OCI-LY7 (cell line): ENCODE measurements around the gene DDHD1. TPM values are rescaled to one million over a fixed set of nuclear protein-coding genes. Genes with fewer than 3 reads are reported as not detected.

ENCODE experiments used
- BruUV-seq: library from RNA; stranded (reverse); fragments of 400-500 nt; replicated peaks from 2 replicates; lab custom pipeline; 2021; lab: Mats Ljungman, UMichigan
- CTCF ChIA-PET: fragments of 300-600 bp; sonication (Branson Sonifier 250); formaldehyde crosslinking; loops from one replicate; lab custom pipeline; 2022; ENCODE audit warnings: antibody characterized with exemption; ENCODE audit not compliant: unreplicated experiment; lab: Charles Lee
- POLR2A ChIA-PET: fragments of 300-600 bp; sonication (Branson Sonifier 250); formaldehyde crosslinking; loops from one replicate; lab custom pipeline; 2022; ENCODE audit warnings: antibody characterized with exemption; lab: Charles Lee
- DNase-seq: peaks from one replicate; pipeline ENCODE4 v3.0.0-alpha.2; 2015; ENCODE audit warnings: low spot score
- H2AFZ ChIP-seq: fragments of 200-600 bp; sonication (generic), shearing (Covaris generic); 2 replicates; pipeline ENCODE4 v1.6.1; 2014; ENCODE audit warnings: mild to moderate bottlenecking, antibody characterized with exemption, low read length, moderate library complexity
- H3K27ac ChIP-seq: fragments of 200-600 bp; sonication (generic); 2 replicates; pipeline ENCODE4 v1.5.1; 2014; ENCODE audit warnings: mixed run types, low read depth, mild to moderate bottlenecking, moderate library complexity, low read length, inconsistent platforms; ENCODE audit not compliant: poor library complexity, severe bottlenecking
- H3K36me3 ChIP-seq: fragments of 200-600 bp; sonication (generic); 2 replicates; pipeline ENCODE4 v1.6.1; 2014; ENCODE audit warnings: mild to moderate bottlenecking, antibody characterized with exemption, low read length, moderate library complexity, mixed read lengths; ENCODE audit not compliant: insufficient read depth
- H3K4me1 ChIP-seq: fragments of 200-600 bp; sonication (generic); 2 replicates; pipeline ENCODE4 v1.5.1; 2014; ENCODE audit warnings: mild to moderate bottlenecking, low read length; ENCODE audit not compliant: insufficient read depth, poor library complexity, severe bottlenecking
- H3K4me2 ChIP-seq: fragments of 200-600 bp; sonication (generic); 2 replicates; pipeline ENCODE4 v1.6.1; 2014; ENCODE audit warnings: mild to moderate bottlenecking, low read length
- H3K4me3 ChIP-seq: fragments of 200-600 bp; sonication (generic); 2 replicates; pipeline ENCODE4 v1.5.1; 2014; ENCODE audit warnings: mild to moderate bottlenecking, low read depth, low read length; ENCODE audit not compliant: poor library complexity, severe bottlenecking
- H3K79me2 ChIP-seq: fragments of 200-600 bp; sonication (generic); 2 replicates; pipeline ENCODE4 v1.6.1; 2016; ENCODE audit warnings: low read depth, mild to moderate bottlenecking, low read length, moderate library complexity, mixed read lengths; ENCODE audit not compliant: insufficient read depth
- H3K9me2 ChIP-seq: fragments of 200-600 bp; sonication (generic); 2 replicates; pipeline ENCODE4 v1.6.1; 2016; ENCODE audit warnings: mild to moderate bottlenecking, low read length, mixed read lengths; ENCODE audit not compliant: insufficient read depth
- H3K9me3 ChIP-seq: fragments of 200-600 bp; sonication (generic); 2 replicates; pipeline ENCODE4 v1.6.1; 2014; ENCODE audit warnings: mild to moderate bottlenecking, mixed run types, low read length, mixed read lengths
- H4K20me1 ChIP-seq: fragments of 200-600 bp; sonication (generic); 2 replicates; pipeline ENCODE4 v1.6.1; 2014; ENCODE audit warnings: mild to moderate bottlenecking, antibody characterized with exemption, low read length, moderate library complexity, mixed read lengths; ENCODE audit not compliant: insufficient read depth
- CTCF ChIP-seq: fragments of 200-600 bp; sonication (generic); conservative IDR thresholded peaks from 2 replicates; pipeline ENCODE4 v1.5.1; 2014; ENCODE audit warnings: mild to moderate bottlenecking, antibody characterized with exemption, low read length, moderate library complexity, mixed read lengths
- EZH2phosphoT487 ChIP-seq: fragments of 200-600 bp; sonication (generic); IDR thresholded peaks from 2 replicates; pipeline ENCODE4 v1.6.1; 2018; ENCODE audit warnings: low read depth, borderline replicate concordance, mild to moderate bottlenecking, mixed run types, antibody characterized with exemption, low read length, moderate library complexity, mixed read lengths
- intact Hi-C: fragments of 100-400 bp; cut with micrococcal nuclease; formaldehyde crosslinking; loops from one replicate; pipeline ENCODE4 v1.10.0; 2022; ENCODE audit not compliant: unreplicated experiment
- total RNA-seq, 2 experiments: library from RNA; depleted of rRNA in 1 of 2; stranded (reverse); fragments of >200 nt in 1 of 2; shearing (Covaris generic) in 1 of 2; gene quantifications; 2 replicates each; pipeline ENCODE4 v1.2.3, GENCODE V29; 2014 to 2022

The DDHD1 gene
- total RNA-seq, 2 experiments from 2014 or later, result 28.7 to 45.2 TPM

DNA sequence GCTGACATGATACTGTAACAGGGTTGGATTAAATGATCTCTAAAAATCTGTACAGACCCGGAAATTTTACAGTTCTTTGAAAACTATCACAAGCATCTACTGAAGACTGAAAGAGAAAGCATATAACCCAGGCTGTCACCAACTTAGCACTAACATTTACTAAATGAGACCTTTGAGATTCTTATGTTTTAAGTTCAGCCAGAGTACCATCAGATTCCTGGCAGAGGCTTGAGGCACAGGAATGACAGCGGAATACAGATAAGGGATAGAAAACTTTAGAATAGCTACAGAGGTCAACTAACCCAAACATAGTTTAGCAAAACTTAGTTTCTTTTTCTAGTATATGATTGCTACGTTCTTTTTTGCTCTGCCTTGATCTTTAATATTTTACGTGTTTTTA, 110.6 kb downstream of the DDHD1 start:
- BruUV-seq, result no TSS peak
- no peaks in the 10 kb centered on the region for H3K9me2 ChIP-seq
- no peak overlapping the region for H3K4me3 ChIP-seq
- TF ChIP-seq CTCF, result no peak
- TF ChIP-seq EZH2phosphoT487, result no peak
- H2AFZ ChIP-seq, result no peak overlapping the region
- H4K20me1 ChIP-seq, result no peaks in the 10 kb centered on the region
- no peaks in the 10 kb centered on the region for H3K79me2 ChIP-seq
- H3K36me3 ChIP-seq, result peaks cover 61% of the 10 kb centered on the region
- H3K27ac ChIP-seq, result no peak overlapping the region
- POLR2A ChIA-PET, result no interaction called here
- no peaks in the 10 kb centered on the region for H3K9me3 ChIP-seq
- H3K4me1 ChIP-seq, result no peaks in the 10 kb centered on the region
- no peak for DNase-seq
- no peak overlapping the region for H3K4me2 ChIP-seq
- CTCF ChIA-PET, result no interaction called here
- intact Hi-C loops, result no loop called here

DNA sequence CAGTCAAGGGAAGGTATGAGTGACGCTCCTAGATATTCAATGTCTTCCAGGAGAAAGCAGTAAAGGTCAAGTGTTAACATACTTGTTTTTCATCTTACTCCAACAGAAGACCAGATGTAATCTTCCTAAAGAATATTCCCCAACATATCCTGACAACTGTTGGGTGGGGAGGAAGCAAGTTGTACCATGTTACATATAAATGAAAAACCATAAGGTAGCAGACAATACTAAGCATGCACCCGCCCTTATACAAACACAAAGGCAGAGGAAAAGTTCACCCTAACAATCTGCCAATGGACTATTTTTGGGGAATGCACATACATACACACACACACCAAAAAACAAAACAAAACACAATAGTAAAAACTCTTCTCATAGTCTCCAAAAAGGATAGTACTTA, 112.1 kb downstream of the DDHD1 start:
- Histone ChIP-seq H3K9me2 (no peaks in the 10 kb centered on the region), H3K4me3 (no peak overlapping the region), H4K20me1 (no peaks in the 10 kb centered on the region), H3K36me3 (peaks cover 68% of the 10 kb centered on the region), H2AFZ (no peak overlapping the region), H3K9me3 (no peaks in the 10 kb centered on the region), H3K4me1 (no peaks in the 10 kb centered on the region), H3K4me2 (no peak overlapping the region), H3K79me2 (no peaks in the 10 kb centered on the region), H3K27ac (no peak overlapping the region)
- CTCF ChIA-PET, result no interaction called here
- POLR2A ChIA-PET, result no interaction called here
- DNase-seq, result no peak
- intact Hi-C loops, result no loop called here
- TF ChIP-seq CTCF (no peak), EZH2phosphoT487 (no peak)
- no TSS peak for BruUV-seq

DNA sequence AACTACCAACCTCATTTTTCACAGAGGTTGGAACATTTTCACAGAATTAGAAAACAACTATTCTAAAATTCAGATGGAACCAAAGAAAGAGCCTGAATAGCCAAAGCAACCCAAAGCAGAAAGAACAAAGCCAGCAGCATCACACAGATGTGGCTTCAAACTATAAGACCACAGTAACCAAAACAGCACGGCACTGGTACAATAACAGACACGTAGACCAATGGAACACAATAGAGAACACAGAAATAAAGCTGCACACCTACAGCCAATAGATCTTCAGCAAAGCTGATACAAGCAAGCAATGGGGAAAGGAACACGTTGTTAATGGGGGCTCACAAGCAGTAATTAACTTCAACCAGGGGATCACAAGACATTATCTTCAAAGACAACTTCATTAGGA, 114.5 kb downstream of the DDHD1 start:
- no peak for DNase-seq
- Histone ChIP-seq H3K36me3 (peaks cover 69% of the 10 kb centered on the region), H2AFZ (no peak overlapping the region), H3K79me2 (no peaks in the 10 kb centered on the region), H3K4me1 (no peaks in the 10 kb centered on the region), H3K9me3 (no peaks in the 10 kb centered on the region), H3K27ac (no peak overlapping the region), H3K4me2 (no peak overlapping the region), H4K20me1 (no peaks in the 10 kb centered on the region), H3K4me3 (no peak overlapping the region), H3K9me2 (no peaks in the 10 kb centered on the region)
- POLR2A ChIA-PET, result no interaction called here
- intact Hi-C loops, result no loop called here
- no peak for TF ChIP-seq EZH2phosphoT487
- no peak for TF ChIP-seq CTCF
- CTCF ChIA-PET, result no interaction called here
- no TSS peak for BruUV-seq
